HCT116 (cell line): ENCODE results near the gene SOX6. TPM values are rescaled to one million over a fixed set of nuclear protein-coding genes. Genes with fewer than 3 reads are reported as not detected.

Experiments used
- ATAC-seq: fragments of 200-7000 bp; cut with Tn5 transposase; 2 replicates; pipeline ENCODE4 v1.9.1; 2020; ENCODE audit warnings: mild to moderate bottlenecking, moderate library complexity
- BruUV-seq: library from RNA; stranded (reverse); fragments of 400-500 nt; replicated peaks from 2 replicates; lab custom pipeline; 2021; lab: Mats Ljungman, UMichigan
- CTCF ChIA-PET: fragments of 300-600 bp; sonication (Branson Sonifier 250); formaldehyde crosslinking; loops from one replicate; lab custom pipeline; 2021; ENCODE audit warnings: antibody characterized with exemption; lab: Charles Lee
- POLR2A ChIA-PET: fragments of 300-600, 350-600 bp; sonication (Branson Sonifier 250); formaldehyde crosslinking; loops from one replicate; lab custom pipeline; 2021; ENCODE audit warnings: antibody characterized with exemption; lab: Charles Lee
- RAD21 ChIA-PET, 2 experiments: fragments of 300-600 bp; sonication (Branson Sonifier 250); formaldehyde crosslinking; loops; one replicate each; lab custom pipeline; 2023; ENCODE audit warnings: low total read pairs in 2 of 2; ENCODE audit not compliant: uncharacterized antibody in 2 of 2, unreplicated experiment in 2 of 2, low non-redundant PET in 1 of 2; lab: Charles Lee
- DNase-seq: peaks from one replicate; pipeline ENCODE4 v3.0.0-alpha.2; 2010; ENCODE audit warnings: low read depth, low spot score
- H2AFZ ChIP-seq: fragments of 200-600 bp; shearing (Covaris generic), sonication (generic); 2 replicates; pipeline ENCODE4 v1.6.1; 2017; ENCODE audit warnings: low read depth, mixed run types, mixed read lengths, antibody characterized with exemption, low read length; ENCODE audit not compliant: poor library complexity, severe bottlenecking
- H3K27ac ChIP-seq: 2 replicates; pipeline ENCODE4 v1.5.1; 2012; ENCODE audit warnings: low read depth, low read length
- H3K27me3 ChIP-seq: fragments of 200-600 bp; sonication (generic); 2 replicates; pipeline ENCODE4 v1.6.1; 2016; ENCODE audit warnings: mixed run types, low read length, mixed read lengths; ENCODE audit not compliant: insufficient read depth
- H3K36me3 ChIP-seq, 2 experiments: fragments of 200-500 bp in 1 of 2; fragments of 200-600 bp in 1 of 2; sonication (Bioruptor generic) in 1 of 2; sonication (generic) in 1 of 2; 2 replicates each; pipeline versions ENCODE4 v1.5.1 to v1.6.1; 2014 to 2016; ENCODE audit warnings: low read length in 2 of 2, inconsistent platforms in 1 of 2, mixed read lengths in 1 of 2, mixed run types in 1 of 2; ENCODE audit not compliant: insufficient read depth in 2 of 2, control insufficient read depth in 1 of 2
- H3K4me1 ChIP-seq, 2 experiments: fragments of 200-600 bp in 1 of 2; sonication (generic) in 1 of 2; 2 replicates each; pipeline versions ENCODE4 v1.5.1 to v1.6.1; 2012 to 2017; ENCODE audit warnings: low read length in 2 of 2, inconsistent platforms in 1 of 2, mild to moderate bottlenecking in 1 of 2, mixed read lengths in 1 of 2, mixed run types in 1 of 2, moderate library complexity in 1 of 2; ENCODE audit not compliant: insufficient read depth in 2 of 2, control insufficient read depth in 1 of 2
- H3K4me2 ChIP-seq: fragments of 200-600 bp; sonication (generic); 2 replicates; pipeline ENCODE4 v1.6.1; 2017; ENCODE audit warnings: mixed run types, low read length, mixed read lengths
- H3K4me3 ChIP-seq, 2 experiments: fragments of 200-600 bp in 1 of 2; sonication (generic) in 1 of 2; replicated peaks in 1 of 2; 2 replicates each; pipeline ENCODE4 v1.5.1; 2011 to 2016; ENCODE audit warnings: low read length in 2 of 2, control low read depth in 1 of 2, low read depth in 1 of 2, mild to moderate bottlenecking in 1 of 2, mixed read lengths in 1 of 2, mixed run types in 1 of 2
- H3K79me2 ChIP-seq: fragments of 200-600 bp; sonication (generic); 2 replicates; pipeline ENCODE4 v1.6.1; 2017; ENCODE audit warnings: mild to moderate bottlenecking, mixed run types, low read length, moderate library complexity, mixed read lengths; ENCODE audit not compliant: insufficient read depth
- H3K9ac ChIP-seq: fragments of 200-600 bp; sonication (generic); 2 replicates; pipeline ENCODE4 v1.6.1; 2016; ENCODE audit warnings: low read length, mixed read lengths
- H3K9me2 ChIP-seq: fragments of 200-600 bp; sonication (generic), shearing (Covaris generic); 2 replicates; pipeline ENCODE4 v1.6.1; 2017; ENCODE audit warnings: mixed run types, mild to moderate bottlenecking, moderate library complexity; ENCODE audit not compliant: insufficient read depth
- H3K9me3 ChIP-seq, 2 experiments: fragments of 200-500 bp in 1 of 2; fragments of 200-600 bp in 1 of 2; sonication (Bioruptor generic) in 1 of 2; sonication (generic) in 1 of 2; 2 replicates each; pipeline ENCODE4 v1.6.1; 2014 to 2017; ENCODE audit warnings: low read length in 2 of 2, mixed read lengths in 2 of 2, inconsistent platforms in 1 of 2, low read depth in 1 of 2, mild to moderate bottlenecking in 1 of 2, mixed run types in 1 of 2, moderate library complexity in 1 of 2; ENCODE audit not compliant: control insufficient read depth in 1 of 2, insufficient read depth in 1 of 2
- H4K20me1 ChIP-seq: fragments of 200-600 bp; sonication (generic), shearing (Covaris generic); 2 replicates; pipeline ENCODE4 v1.6.1; 2017; ENCODE audit warnings: mixed run types, mild to moderate bottlenecking, moderate library complexity; ENCODE audit not compliant: insufficient read depth
- ATF3 ChIP-seq: IDR thresholded peaks from 2 replicates; pipeline ENCODE4 v1.6.1; 2012
- CEBPB ChIP-seq: IDR thresholded peaks from 2 replicates; pipeline ENCODE4 v1.6.1; 2012; ENCODE audit warnings: low read depth
- CTCF ChIP-seq, 3 experiments: fragments of 200-600 bp in 1 of 3; sonication (generic) in 1 of 3; IDR thresholded peaks in 2 of 3; conservative IDR thresholded peaks in 1 of 3; 2 replicates each; pipeline ENCODE4 v1.5.1; 2012 to 2017; ENCODE audit warnings: low read depth in 2 of 3, low read length in 2 of 3, antibody characterized with exemption in 1 of 3, borderline replicate concordance in 1 of 3, control low read depth in 1 of 3, mild to moderate bottlenecking in 1 of 3, mixed read lengths in 1 of 3, mixed run types in 1 of 3, moderate library complexity in 1 of 3; ENCODE audit not compliant: insufficient read depth in 1 of 3
- EGR1 ChIP-seq: IDR thresholded peaks from 2 replicates; pipeline ENCODE4 v1.6.1; 2012; ENCODE audit warnings: low read depth
- EZH2 ChIP-seq: fragments of 200-600 bp; sonication (generic); IDR thresholded peaks from 2 replicates; pipeline ENCODE4 v1.6.1; 2017; ENCODE audit warnings: antibody characterized with exemption, mixed run types
- EZH2phosphoT487 ChIP-seq: fragments of 200-600 bp; IDR thresholded peaks from 2 replicates; pipeline ENCODE4 v1.6.1; 2018; ENCODE audit warnings: antibody characterized with exemption, borderline replicate concordance
- JUND ChIP-seq: IDR thresholded peaks from 2 replicates; pipeline ENCODE4 v1.6.1; 2012
- POLR2A ChIP-seq: IDR thresholded peaks from 2 replicates; pipeline ENCODE4 v1.7.0; 2011; ENCODE audit warnings: borderline replicate concordance; ENCODE audit not compliant: insufficient read depth, insufficient read length; ENCODE audit errors: extremely low read depth
- SIN3A ChIP-seq: IDR thresholded peaks from 2 replicates; pipeline ENCODE4 v1.6.1; 2012; ENCODE audit warnings: low read depth
- SP1 ChIP-seq: IDR thresholded peaks from 2 replicates; pipeline ENCODE4 v1.6.1; 2012; ENCODE audit warnings: low read depth
- SRF ChIP-seq: IDR thresholded peaks from 2 replicates; pipeline ENCODE4 v1.6.1; 2012; ENCODE audit warnings: low read depth
- TCF7L2 ChIP-seq: IDR thresholded peaks from 2 replicates; pipeline ENCODE4 v1.7.0; 2011; ENCODE audit warnings: borderline replicate concordance, inconsistent platforms; ENCODE audit not compliant: insufficient read depth, insufficient read length; ENCODE audit errors: extremely low read depth
- ZBTB33 ChIP-seq: IDR thresholded peaks from 2 replicates; pipeline ENCODE4 v1.6.1; 2011; ENCODE audit warnings: mild to moderate bottlenecking, low read length, moderate library complexity; ENCODE audit not compliant: insufficient replicate concordance; ENCODE audit errors: extremely low read depth
- ZFX ChIP-seq: fragments of 450-650 bp; IDR thresholded peaks from 2 replicates; pipeline ENCODE4 v1.6.1; 2017
- intact Hi-C: fragments of 100-400 bp; cut with micrococcal nuclease; formaldehyde crosslinking; loops from 2 replicates; pipeline ENCODE4 v1.10.0; 2022
- total RNA-seq: library from RNA; stranded (reverse); gene quantifications from one replicate; pipeline ENCODE4 v1.2.1, GENCODE V29; 2021; ENCODE audit not compliant: unreplicated experiment
- TF ChIP-seq, protein P1 (sequence below): IDR thresholded peaks from 2 replicates; pipeline ENCODE4 v1.6.1; 2012; ENCODE audit warnings: low read depth
- TF ChIP-seq, protein P2 (sequence below): IDR thresholded peaks from 2 replicates; pipeline ENCODE4 v1.6.1; 2012

SOX6 gene
- total RNA-seq, 1 experiment from 2014 or later: 0.81 TPM

DNA sequence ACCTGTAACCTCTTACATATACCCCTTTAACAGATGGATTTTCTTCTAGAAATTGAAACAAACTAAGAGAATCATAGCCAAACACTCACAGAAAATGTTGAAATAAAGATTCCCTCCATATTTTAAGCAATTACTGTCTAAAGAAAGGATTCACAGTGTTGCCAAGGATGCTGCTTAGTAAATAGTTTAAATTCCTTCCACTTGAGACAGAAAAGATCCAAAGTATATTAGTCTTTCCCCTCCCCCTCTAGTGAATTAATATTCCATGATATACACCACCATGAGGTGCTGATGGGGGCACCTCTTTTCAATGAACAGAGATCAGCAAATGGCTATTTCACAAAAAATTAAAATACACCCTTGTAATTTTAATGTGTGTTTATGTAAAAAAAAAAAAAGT, 186.8 kb downstream of the SOX6 start:
- no peak for DNase-seq
- H3K4me3 ChIP-seq: no peak overlapping the region
- H3K79me2 ChIP-seq: no peaks in the 10 kb centered on the region
- no peak overlapping the region for H3K9ac ChIP-seq
- POLR2A ChIA-PET: no interaction called here
- ATAC-seq: no peak
- intact Hi-C loops: no loop called here
- TF ChIP-seq, protein P1, sequence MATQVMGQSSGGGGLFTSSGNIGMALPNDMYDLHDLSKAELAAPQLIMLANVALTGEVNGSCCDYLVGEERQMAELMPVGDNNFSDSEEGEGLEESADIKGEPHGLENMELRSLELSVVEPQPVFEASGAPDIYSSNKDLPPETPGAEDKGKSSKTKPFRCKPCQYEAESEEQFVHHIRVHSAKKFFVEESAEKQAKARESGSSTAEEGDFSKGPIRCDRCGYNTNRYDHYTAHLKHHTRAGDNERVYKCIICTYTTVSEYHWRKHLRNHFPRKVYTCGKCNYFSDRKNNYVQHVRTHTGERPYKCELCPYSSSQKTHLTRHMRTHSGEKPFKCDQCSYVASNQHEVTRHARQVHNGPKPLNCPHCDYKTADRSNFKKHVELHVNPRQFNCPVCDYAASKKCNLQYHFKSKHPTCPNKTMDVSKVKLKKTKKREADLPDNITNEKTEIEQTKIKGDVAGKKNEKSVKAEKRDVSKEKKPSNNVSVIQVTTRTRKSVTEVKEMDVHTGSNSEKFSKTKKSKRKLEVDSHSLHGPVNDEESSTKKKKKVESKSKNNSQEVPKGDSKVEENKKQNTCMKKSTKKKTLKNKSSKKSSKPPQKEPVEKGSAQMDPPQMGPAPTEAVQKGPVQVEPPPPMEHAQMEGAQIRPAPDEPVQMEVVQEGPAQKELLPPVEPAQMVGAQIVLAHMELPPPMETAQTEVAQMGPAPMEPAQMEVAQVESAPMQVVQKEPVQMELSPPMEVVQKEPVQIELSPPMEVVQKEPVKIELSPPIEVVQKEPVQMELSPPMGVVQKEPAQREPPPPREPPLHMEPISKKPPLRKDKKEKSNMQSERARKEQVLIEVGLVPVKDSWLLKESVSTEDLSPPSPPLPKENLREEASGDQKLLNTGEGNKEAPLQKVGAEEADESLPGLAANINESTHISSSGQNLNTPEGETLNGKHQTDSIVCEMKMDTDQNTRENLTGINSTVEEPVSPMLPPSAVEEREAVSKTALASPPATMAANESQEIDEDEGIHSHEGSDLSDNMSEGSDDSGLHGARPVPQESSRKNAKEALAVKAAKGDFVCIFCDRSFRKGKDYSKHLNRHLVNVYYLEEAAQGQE: no peak
- TF ChIP-seq ZBTB33: no peak
- TF ChIP-seq SP1: no peak
- TF ChIP-seq, protein P2, sequence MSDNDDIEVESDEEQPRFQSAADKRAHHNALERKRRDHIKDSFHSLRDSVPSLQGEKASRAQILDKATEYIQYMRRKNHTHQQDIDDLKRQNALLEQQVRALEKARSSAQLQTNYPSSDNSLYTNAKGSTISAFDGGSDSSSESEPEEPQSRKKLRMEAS: no peak
- no peak for TF ChIP-seq TCF7L2
- no peak for TF ChIP-seq SIN3A
- no peak for TF ChIP-seq POLR2A
- TF ChIP-seq EGR1: no peak
- no peak for TF ChIP-seq EZH2phosphoT487
- TF ChIP-seq ZFX: no peak
- no peak for TF ChIP-seq JUND
- TF ChIP-seq EZH2: no peak
- no peak for TF ChIP-seq CEBPB
- no peak for TF ChIP-seq CTCF (IDR thresholded peaks at IDR 0.05 in 2 of 3, conservative IDR thresholded peaks at IDR 0.05 in 1 of 3; ENCODE audit: borderline replicate concordance in 1 of 3, insufficient read depth in 1 of 3, low read depth in 2 of 3, low read length in 2 of 3)
- TF ChIP-seq SRF: no peak
- no peak for TF ChIP-seq ATF3
- RAD21 ChIA-PET: no interaction called here
- H3K27me3 ChIP-seq: no peaks in the 10 kb centered on the region; the same call in 1 of the 2 replicates
- H3K4me1 ChIP-seq: no peaks in the 10 kb centered on the region
- H3K36me3 ChIP-seq: no peaks in the 10 kb centered on the region
- H4K20me1 ChIP-seq: no peaks in the 10 kb centered on the region
- CTCF ChIA-PET: no interaction called here
- BruUV-seq: no TSS peak
- no peak overlapping the region for H2AFZ ChIP-seq
- no peak overlapping the region for H3K27ac ChIP-seq
- H3K9me3 ChIP-seq: no peaks in the 10 kb centered on the region
- H3K4me2 ChIP-seq: no peak overlapping the region
- no peaks in the 10 kb centered on the region for H3K9me2 ChIP-seq
